ENCODE measurements around the gene MANEAL.
"Not testable (repeated sequence)": the region's sequence is repeated elsewhere in the genome, so short reads cannot be mapped to it uniquely, and the experiment has no call there.

MANEAL gene

GRCh38 chr1:37793773-37794371 is at the start of gene MANEAL:
Gene MANEAL, plus strand, starts transcription at chr1:37793847. Its CDS starts 336 bp downstream, at chr1:37794183.
- DNase-seq (ENCODE audit: low read depth in 2 of 2, low spot score in 1 of 2) = no peak

GRCh38 chr1:37746806-37747205 is 46.8 kb upstream of the MANEAL start:
- no peak for DNase-seq (ENCODE audit: low read depth in 2 of 2, low spot score in 1 of 2)

- no peak for DNase-seq (ENCODE audit: low read depth in 2 of 2, low spot score in 1 of 2)
Observed at GRCh38 chr1:37748565-37748964, 45.1 kb upstream of the MANEAL start.

- no peak for DNase-seq (ENCODE audit: low read depth in 2 of 2, low spot score in 1 of 2)
Observed at GRCh38 chr1:37752213-37752582, 41.4 kb upstream of the MANEAL start.

- no peak for DNase-seq (ENCODE audit: low read depth in 2 of 2, low spot score in 1 of 2)
Observed at GRCh38 chr1:37752583-37753471, 40.8 kb upstream of the MANEAL start.

GRCh38 chr1:37753473-37754321 is 40.0 kb upstream of the MANEAL start:
- no peak for DNase-seq (ENCODE audit: low read depth in 2 of 2, low spot score in 1 of 2)

- no peak for DNase-seq (ENCODE audit: low read depth in 2 of 2, low spot score in 1 of 2)
Observed at GRCh38 chr1:37755290-37755689, 38.4 kb upstream of the MANEAL start.

- no peak for DNase-seq (ENCODE audit: low read depth in 2 of 2, low spot score in 1 of 2)
Observed at GRCh38 chr1:37755951-37756560, 37.6 kb upstream of the MANEAL start.

GRCh38 chr1:37759451-37759850 is 34.2 kb upstream of the MANEAL start:
- DNase-seq (ENCODE audit: low read depth in 2 of 2, low spot score in 1 of 2) = no peak

- DNase-seq (ENCODE audit: low read depth in 2 of 2, low spot score in 1 of 2) = no peak
Observed at GRCh38 chr1:37761416-37762095, 32.1 kb upstream of the MANEAL start.

GRCh38 chr1:37762516-37762915 is 31.1 kb upstream of the MANEAL start:
- DNase-seq (ENCODE audit: low read depth in 2 of 2, low spot score in 1 of 2) = no peak

- no peak for DNase-seq (ENCODE audit: low read depth in 2 of 2, low spot score in 1 of 2)
Observed at GRCh38 chr1:37763791-37764413, 29.7 kb upstream of the MANEAL start.

- no peak for DNase-seq (ENCODE audit: low read depth in 2 of 2, low spot score in 1 of 2)
Observed at GRCh38 chr1:37764414-37764825, 29.2 kb upstream of the MANEAL start.

- DNase-seq (ENCODE audit: low read depth in 2 of 2, low spot score in 1 of 2) = no peak
Observed at GRCh38 chr1:37764888-37765441, 28.7 kb upstream of the MANEAL start, which contains the start of gene EPHA10. Gene EPHA10, minus strand, starts transcription at chr1:37765120. Its CDS starts 54 bp downstream, at chr1:37765066.

GRCh38 chr1:37765916-37766664 is 27.6 kb upstream of the MANEAL start:
- DNase-seq (ENCODE audit: low read depth in 2 of 2, low spot score in 1 of 2) = no peak

GRCh38 chr1:37767488-37767887 is 26.2 kb upstream of the MANEAL start:
- no peak for DNase-seq (ENCODE audit: low read depth in 2 of 2, low spot score in 1 of 2)

GRCh38 chr1:37771440-37771839 is 22.2 kb upstream of the MANEAL start:
- DNase-seq (ENCODE audit: low read depth in 2 of 2, low spot score in 1 of 2) = not testable (repeated sequence)

GRCh38 chr1:37776946-37777516 is 16.6 kb upstream of the MANEAL start:
- DNase-seq (ENCODE audit: low read depth in 2 of 2, low spot score in 1 of 2) = no peak

GRCh38 chr1:37778654-37779053 is 15.0 kb upstream of the MANEAL start:
- no peak for DNase-seq (ENCODE audit: low read depth in 2 of 2, low spot score in 1 of 2)

All from stimulated activated CD8-positive, alpha-beta memory T cell treated with anti-CD3 and anti-CD28 coated beads, Interleukin-4, amount 100 ng/mL, for 1 hour (primary cell).